ENCODE results near the gene WDFY3. TPM values are rescaled to one million over a fixed set of nuclear protein-coding genes. Genes with fewer than 3 reads are reported as not detected.
"Not testable (repeated sequence)": the region's sequence is repeated elsewhere in the genome, so short reads cannot be mapped to it uniquely, and the experiment has no call there.

WDFY3 gene
- total RNA-seq, 1 donor = 91.9 TPM

- Histone ChIP-seq H3K4me2 (ENCODE audit: insufficient read depth, low read length) (no peak overlapping the region), H3K27ac (ENCODE audit: low read depth, low read length) (no peak overlapping the region), H3K9me3 (ENCODE audit: low read depth, low read length) (no peaks in the 10 kb centered on the region), H3K4me1 (ENCODE audit: insufficient read depth, low read length) (peaks cover 34% of the 10 kb centered on the region), H3K27me3 (ENCODE audit: insufficient read depth, low read length) (no peaks in the 10 kb centered on the region), H3K36me3 (ENCODE audit: insufficient read depth, low read length) (peaks cover 39% of the 10 kb centered on the region), H2AFZ (ENCODE audit: low read length) (no peak overlapping the region), H3K79me2 (ENCODE audit: insufficient read depth, low read length) (no peaks in the 10 kb centered on the region), H3K4me3 (ENCODE audit: insufficient read depth, low read length) (no peak overlapping the region), H4K20me1 (ENCODE audit: insufficient read depth, low read length) (no peaks in the 10 kb centered on the region)
- no peak for TF ChIP-seq CTCF (IDR thresholded peaks at IDR 0.05; ENCODE audit: extremely low read depth, low read depth, low read length)
- DNase-seq (ENCODE audit: insufficient read length, low spot score, missing footprints) = no peak
Observed at GRCh38 chr4:84688605-84689004, 277.9 kb downstream of the WDFY3 start.

DNA sequence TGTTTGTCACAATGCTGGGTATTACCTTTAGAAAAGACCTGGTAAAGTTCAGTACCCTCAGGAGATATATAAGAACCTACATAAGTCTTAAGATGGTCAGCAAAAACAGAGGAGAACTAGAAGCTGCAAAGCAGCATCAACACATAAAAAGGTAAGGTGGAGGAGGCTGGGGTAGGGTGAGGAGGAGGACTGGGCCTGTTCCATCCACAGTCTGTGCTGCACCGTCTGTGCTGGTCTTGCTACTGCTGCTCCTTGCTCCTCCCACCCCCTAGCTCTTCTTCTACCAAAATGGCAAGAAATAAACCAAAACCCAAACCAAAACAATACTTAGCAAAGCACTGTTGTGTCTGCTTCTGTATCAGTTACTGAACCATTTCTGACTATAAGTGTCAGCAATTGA is 281.4 kb downstream of the WDFY3 start:
- peaks cover 17% of the 10 kb centered on the region for H3K4me1 ChIP-seq (ENCODE audit: insufficient read depth, low read length)
- no peak for TF ChIP-seq CTCF (IDR thresholded peaks at IDR 0.05; ENCODE audit: extremely low read depth, low read depth, low read length)

DNA sequence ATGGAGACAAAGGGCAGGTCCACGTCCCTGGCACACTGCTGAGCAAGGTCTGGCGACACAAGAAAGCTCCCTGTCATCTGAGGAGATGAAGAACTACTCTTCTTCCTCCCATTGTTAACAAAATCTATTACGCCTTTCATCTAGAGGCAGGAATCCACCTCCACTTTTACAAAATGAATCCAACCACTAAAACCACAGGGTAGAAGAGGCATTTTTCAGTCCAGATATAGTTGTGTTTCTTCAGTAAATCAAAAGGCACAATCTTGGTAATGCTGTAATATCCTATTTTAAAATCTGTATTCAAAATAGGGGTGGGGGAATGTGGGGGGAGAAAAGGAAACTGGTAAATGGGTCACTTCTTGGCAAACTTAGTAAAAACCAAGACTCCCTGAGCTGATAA is 282.1 kb downstream of the WDFY3 start:
- H3K4me2 ChIP-seq (ENCODE audit: insufficient read depth, low read length) = no peak overlapping the region
- H3K27me3 ChIP-seq (ENCODE audit: insufficient read depth, low read length) = no peaks in the 10 kb centered on the region
- peaks cover 57% of the 10 kb centered on the region for H3K36me3 ChIP-seq (ENCODE audit: insufficient read depth, low read length)
- peaks cover 17% of the 10 kb centered on the region for H3K4me1 ChIP-seq (ENCODE audit: insufficient read depth, low read length)
- H3K4me3 ChIP-seq (ENCODE audit: insufficient read depth, low read length) = no peak overlapping the region
- TF ChIP-seq CTCF (IDR thresholded peaks at IDR 0.05; ENCODE audit: extremely low read depth, low read depth, low read length) = no peak
- no peak overlapping the region for H3K27ac ChIP-seq (ENCODE audit: low read depth, low read length)
- no peak for DNase-seq (ENCODE audit: insufficient read length, low spot score, missing footprints)
- no peaks in the 10 kb centered on the region for H3K9me3 ChIP-seq (ENCODE audit: low read depth, low read length)
- no peaks in the 10 kb centered on the region for H3K79me2 ChIP-seq (ENCODE audit: insufficient read depth, low read length)
- no peak overlapping the region for H2AFZ ChIP-seq (ENCODE audit: low read length)
- no peaks in the 10 kb centered on the region for H4K20me1 ChIP-seq (ENCODE audit: insufficient read depth, low read length)

More for the DNA sequence above, 281.4 kb downstream of the WDFY3 start:
- H3K27ac ChIP-seq (ENCODE audit: low read depth, low read length) = no peak overlapping the region
- no peaks in the 10 kb centered on the region for H3K9me3 ChIP-seq (ENCODE audit: low read depth, low read length)
- peaks cover 59% of the 10 kb centered on the region for H3K36me3 ChIP-seq (ENCODE audit: insufficient read depth, low read length)
- no peak overlapping the region for H2AFZ ChIP-seq (ENCODE audit: low read length)
- H3K4me2 ChIP-seq (ENCODE audit: insufficient read depth, low read length) = no peak overlapping the region
- no peaks in the 10 kb centered on the region for H3K79me2 ChIP-seq (ENCODE audit: insufficient read depth, low read length)
- H3K27me3 ChIP-seq (ENCODE audit: insufficient read depth, low read length) = no peaks in the 10 kb centered on the region
- no peaks in the 10 kb centered on the region for H4K20me1 ChIP-seq (ENCODE audit: insufficient read depth, low read length)
- DNase-seq (ENCODE audit: insufficient read length, low spot score, missing footprints) = no peak
- H3K4me3 ChIP-seq (ENCODE audit: insufficient read depth, low read length) = no peak overlapping the region

DNA sequence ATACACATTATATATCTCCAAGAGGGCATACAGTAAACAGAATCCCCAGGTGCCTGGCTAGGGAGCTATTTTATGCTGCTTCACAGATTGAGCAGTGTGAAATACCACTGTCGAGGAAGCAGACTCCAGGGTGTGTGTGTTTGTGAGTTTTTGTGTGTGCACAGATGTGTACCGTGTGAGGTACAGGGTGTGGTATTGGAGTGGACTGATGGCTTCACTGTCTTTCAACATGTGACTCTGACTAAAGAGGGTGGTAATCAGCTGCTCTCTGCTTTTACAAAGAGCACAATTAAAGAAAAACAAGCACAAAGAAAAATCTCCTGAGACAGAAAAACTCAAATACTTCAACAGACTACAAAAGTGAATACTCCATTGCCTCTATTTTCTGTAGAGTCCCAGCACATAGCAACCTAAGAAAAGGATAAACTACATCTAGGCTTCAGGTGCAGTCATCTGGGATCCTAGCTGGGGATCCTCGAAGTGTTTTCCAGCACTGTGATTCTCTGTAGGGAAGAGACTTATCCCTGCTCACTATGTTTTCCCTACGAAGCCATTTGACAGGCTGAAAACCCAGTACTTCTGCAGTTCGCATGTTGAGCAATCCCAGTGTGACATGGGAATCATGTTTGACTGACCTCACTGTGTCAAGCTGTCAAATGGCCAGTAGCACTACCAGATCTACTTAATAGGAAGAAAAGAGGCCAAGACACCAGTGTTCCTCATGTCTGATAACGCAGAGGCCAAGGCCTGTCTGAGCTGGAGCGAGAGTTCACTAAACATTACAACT is 283.2 kb downstream of the WDFY3 start:
- H3K4me2 ChIP-seq (ENCODE audit: insufficient read depth, low read length) = no peak overlapping the region
- peaks cover 58% of the 10 kb centered on the region for H3K36me3 ChIP-seq (ENCODE audit: insufficient read depth, low read length)

GRCh38 chr4:84682661-84683060 is 283.8 kb downstream of the WDFY3 start:
- not testable (repeated sequence) for H2AFZ ChIP-seq (ENCODE audit: low read length); H4K20me1 ChIP-seq (ENCODE audit: insufficient read depth, low read length); H3K27me3 ChIP-seq (ENCODE audit: insufficient read depth, low read length); H3K79me2 ChIP-seq (ENCODE audit: insufficient read depth, low read length); H3K9me3 ChIP-seq (ENCODE audit: low read depth, low read length); H3K4me3 ChIP-seq (ENCODE audit: insufficient read depth, low read length); H3K4me2 ChIP-seq (ENCODE audit: insufficient read depth, low read length); DNase-seq (ENCODE audit: insufficient read length, low spot score, missing footprints)
- H3K4me1 ChIP-seq (ENCODE audit: insufficient read depth, low read length) = peaks cover 15% of the 10 kb centered on the region
- peaks cover 61% of the 10 kb centered on the region for H3K36me3 ChIP-seq (ENCODE audit: insufficient read depth, low read length)
- peak overlapping the region; percentile 37 for H3K27ac ChIP-seq (ENCODE audit: low read depth, low read length)

More for the DNA sequence above, 283.2 kb downstream of the WDFY3 start:
- DNase-seq (ENCODE audit: insufficient read length, low spot score, missing footprints) = no peak
- Histone ChIP-seq H3K9me3 (ENCODE audit: low read depth, low read length) (no peaks in the 10 kb centered on the region), H4K20me1 (ENCODE audit: insufficient read depth, low read length) (no peaks in the 10 kb centered on the region), H3K27me3 (ENCODE audit: insufficient read depth, low read length) (no peaks in the 10 kb centered on the region), H2AFZ (ENCODE audit: low read length) (no peak overlapping the region), H3K4me3 (ENCODE audit: insufficient read depth, low read length) (no peak overlapping the region), H3K4me1 (ENCODE audit: insufficient read depth, low read length) (peaks cover 16% of the 10 kb centered on the region), H3K27ac (ENCODE audit: low read depth, low read length) (no peak overlapping the region), H3K79me2 (ENCODE audit: insufficient read depth, low read length) (no peaks in the 10 kb centered on the region)
- TF ChIP-seq CTCF (IDR thresholded peaks at IDR 0.05; ENCODE audit: extremely low read depth, low read depth, low read length) = no peak

Data from osteoblast (primary cell).